GM21717 (cell line): ENCODE measurements around the gene CRACR2A.

Experiments used
- ATAC-seq: cut with Tn5 transposase; IDR thresholded peaks from one replicate; pipeline ENCODE4 v1.9.1; 2021; ENCODE audit warnings: mild to moderate bottlenecking, moderate library complexity; ENCODE audit not compliant: unreplicated experiment

Gene CRACR2A

DNA sequence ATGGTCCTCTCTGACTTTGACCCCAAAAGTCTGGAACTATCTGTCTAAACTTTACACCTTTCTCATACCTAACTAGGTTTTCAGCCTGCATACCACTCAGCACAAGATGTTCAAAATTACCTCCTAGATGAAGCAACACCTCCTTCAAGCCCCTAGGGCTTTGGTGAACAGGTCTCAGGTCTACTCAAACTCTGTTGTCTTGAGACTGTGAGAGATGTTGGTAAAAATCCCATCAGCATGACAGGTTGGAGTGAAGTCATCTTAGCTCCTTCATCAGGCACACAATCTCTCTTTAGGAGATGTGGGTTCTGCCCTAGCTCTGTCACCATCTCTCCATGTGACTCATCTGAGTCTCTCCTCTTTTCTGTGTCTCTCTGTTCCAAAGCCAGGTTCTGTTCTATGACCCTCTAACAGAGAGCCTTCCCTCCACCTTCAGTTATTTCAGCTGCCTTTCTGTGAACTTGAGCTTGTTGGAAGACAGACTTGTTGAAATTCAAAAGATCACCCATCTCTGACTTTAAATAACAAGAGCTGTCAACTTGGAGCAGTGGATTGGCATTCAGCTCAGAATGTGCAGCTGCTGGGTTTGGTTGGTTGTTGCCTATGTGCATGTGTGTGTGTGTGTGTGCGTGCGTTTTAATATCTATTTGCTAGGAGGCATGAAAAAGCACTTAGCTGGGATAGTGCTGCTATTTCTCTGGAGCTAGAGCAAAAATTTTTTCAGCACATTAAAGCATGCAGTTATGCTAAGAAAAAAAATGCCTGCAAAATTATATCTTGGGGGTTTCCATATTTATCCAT, 130.7 kb downstream of the CRACR2A start:
- no peak for ATAC-seq

DNA sequence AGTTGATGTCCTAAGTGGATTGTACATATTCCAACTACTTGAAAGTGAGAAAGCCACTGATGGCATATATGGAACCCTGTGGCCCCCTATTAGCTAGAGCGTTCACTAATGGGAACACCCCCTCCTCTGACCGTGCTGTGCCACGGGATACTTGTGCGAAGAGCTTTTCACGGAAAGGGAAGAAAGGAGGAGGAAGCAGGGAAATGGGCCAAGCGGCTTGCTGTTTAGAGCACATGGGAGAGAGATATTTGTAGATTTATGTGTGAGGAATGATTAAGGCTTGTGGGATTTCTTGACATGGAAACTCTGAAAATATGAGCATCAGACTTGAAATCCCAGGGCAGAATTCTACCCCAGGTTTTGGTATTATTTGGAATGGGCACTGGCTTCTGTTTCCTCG, 132.1 kb downstream of the CRACR2A start:
- no peak for ATAC-seq

DNA sequence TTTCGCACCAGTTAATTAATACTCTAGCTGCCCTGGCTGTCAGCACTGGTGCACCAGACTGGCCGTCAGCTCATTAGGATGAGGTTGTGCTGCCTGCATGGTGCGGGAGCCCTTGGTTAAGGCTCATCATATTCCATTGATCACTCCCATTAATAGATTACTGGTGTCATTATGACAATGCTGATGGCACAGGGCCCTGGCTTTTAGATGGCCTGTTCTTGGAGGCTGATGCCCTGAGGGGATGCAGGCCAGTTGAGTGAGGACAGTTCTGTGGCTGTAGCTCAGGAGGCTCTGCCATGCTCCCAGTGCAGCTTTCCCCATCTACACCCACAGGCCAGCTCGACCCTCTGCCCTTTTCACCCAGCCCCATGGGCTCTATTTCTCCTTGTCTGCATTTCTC, 135.3 kb downstream of the CRACR2A start:
- ATAC-seq, result no peak

DNA sequence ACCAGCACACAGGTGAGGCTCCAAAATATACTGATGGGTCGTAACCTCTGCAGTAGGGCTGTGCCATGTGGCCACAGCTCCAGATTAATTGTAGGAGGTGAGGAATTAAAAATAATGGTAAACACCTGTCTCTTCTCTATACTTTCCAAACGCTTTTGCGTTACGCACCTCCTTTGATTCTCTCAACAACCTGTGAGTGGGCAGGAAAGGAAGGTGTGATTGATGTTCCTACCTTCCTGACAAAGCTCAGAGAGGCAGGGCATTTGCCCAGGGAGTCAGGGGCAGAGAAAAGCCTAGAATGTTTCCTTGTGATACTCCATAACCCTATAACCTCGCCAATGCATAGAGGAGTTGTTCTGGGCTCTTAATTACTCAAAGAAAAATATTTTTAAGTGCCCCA, 137.0 kb downstream of the CRACR2A start:
- ATAC-seq, result no peak

DNA sequence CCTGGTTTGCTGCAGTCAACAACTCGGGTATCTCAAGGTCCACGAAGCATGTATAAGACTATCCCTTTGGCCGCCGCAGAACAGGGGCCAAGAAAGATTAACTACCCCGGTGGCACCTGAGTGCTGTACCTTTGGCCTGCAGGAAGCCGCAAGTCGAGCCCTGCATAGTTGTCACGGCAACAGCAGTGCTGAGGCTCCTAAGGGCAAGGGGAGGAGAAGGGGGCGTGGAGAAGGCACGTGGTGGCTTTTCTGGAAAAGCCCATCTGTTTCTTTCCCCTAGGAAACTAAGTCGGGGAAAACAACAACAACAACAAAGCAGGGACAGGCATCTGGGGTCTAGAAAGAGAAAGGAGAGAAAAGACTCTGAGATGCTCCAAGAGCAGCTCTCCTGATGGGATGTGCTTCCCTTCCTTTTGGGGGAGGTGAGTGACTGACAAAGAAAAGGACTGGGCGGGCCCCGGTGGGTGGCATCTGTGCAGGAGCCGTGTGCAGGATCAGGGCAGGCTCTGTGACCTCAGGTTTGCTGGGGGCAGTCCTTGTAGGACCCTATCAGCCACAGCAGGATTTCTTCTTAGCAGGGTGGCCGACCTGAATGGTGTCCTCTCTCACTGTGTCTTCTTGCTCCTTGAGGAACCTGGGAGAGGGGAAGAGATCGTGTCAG, 138.0 kb downstream of the CRACR2A start:
- ATAC-seq, result no peak

DNA sequence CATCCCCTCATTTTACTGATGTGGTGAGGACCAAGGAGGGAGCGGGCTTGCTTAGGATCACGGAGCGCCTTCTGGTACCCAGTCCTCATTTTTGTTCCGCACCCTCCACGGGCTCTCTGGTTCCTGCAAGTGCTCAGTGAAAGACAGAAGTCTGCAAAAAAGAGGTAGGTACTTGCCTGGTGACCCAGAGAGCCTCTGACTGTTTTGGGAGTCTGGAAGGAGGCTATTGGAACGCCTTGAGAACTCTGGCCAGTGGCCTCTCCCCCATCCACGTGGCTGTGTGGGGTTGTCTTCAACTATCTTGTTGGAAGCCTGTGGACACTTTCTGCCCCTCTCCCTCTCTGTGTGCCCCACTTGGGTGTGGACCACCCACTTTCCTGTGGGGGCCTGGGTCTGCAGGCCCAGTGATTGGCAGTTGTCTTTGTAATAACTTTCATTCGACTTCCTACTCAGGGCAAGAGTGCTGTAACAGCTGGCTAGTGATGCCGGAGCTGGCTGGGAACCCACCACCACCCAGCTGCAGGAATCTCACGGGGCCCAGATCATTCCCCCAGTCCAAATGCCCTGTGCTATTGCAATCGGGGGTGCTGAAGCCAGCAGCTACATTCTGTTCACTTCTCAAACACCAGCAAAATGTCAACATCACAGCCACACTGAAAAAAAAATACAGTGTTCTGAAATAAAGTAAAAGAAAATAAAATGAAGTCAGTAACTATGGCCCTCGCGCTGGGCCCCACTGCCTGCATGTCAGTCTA, 139.1 kb downstream of the CRACR2A start:
- ATAC-seq, result no peak

DNA sequence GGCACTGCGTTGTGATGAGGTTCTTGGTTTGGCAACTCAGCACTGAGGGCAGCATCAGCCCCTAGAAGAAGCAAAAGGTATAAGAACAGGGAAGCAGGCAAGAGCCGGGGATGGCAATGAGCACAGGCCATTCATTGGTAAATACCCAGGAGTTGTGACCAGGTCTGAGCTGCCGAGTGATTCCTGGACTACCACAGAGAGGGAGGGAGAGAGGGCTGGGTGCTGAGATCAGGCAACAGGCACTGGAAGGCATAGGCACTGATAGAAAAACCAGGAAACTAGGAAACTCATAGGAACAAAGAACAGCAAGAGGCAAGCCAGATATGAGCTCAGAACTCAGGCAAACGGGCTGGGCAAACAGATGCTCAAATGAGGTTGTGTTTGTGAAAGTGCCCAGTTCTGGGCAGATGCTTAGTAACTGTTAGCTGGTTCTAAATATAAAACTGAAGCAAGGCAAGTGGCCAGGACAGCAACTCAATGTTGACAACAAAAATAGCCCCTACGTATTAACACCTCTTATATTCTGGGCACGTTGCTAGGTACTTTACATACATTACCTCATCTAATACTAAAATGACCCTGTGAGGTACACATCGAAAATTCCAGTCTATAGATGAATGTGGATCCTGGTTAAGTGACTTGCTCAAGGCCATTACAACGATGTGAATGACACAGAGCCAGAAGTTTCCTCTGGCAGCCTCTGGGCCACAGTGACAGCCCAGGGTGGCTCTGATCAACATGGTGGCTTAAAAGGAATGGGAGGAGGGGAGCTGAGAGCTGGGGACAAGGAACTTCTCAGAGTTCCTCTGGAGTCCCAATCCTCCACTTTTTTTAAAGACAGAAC, 140.8 kb downstream of the CRACR2A start:
- ATAC-seq, result no peak

DNA sequence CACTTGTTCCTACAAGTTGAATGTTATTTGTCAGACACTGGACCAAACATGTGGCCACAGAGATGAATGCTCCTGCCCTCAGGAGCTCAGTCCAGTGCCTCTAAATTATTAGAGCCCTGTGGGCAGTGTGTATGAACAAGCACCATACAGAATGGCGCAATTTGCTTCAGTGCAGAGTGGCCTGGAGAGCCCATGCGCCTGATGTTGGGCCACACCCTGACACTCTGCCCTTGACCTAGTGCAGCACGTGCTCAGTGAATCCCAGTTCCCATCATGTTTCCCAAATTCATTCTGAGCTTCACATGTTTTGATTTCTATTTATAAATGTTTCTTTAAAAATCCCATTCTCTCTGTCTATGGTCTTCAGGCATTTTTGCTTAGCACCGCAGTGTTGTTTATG, 145.1 kb downstream of the CRACR2A start:
- no peak for ATAC-seq

DNA sequence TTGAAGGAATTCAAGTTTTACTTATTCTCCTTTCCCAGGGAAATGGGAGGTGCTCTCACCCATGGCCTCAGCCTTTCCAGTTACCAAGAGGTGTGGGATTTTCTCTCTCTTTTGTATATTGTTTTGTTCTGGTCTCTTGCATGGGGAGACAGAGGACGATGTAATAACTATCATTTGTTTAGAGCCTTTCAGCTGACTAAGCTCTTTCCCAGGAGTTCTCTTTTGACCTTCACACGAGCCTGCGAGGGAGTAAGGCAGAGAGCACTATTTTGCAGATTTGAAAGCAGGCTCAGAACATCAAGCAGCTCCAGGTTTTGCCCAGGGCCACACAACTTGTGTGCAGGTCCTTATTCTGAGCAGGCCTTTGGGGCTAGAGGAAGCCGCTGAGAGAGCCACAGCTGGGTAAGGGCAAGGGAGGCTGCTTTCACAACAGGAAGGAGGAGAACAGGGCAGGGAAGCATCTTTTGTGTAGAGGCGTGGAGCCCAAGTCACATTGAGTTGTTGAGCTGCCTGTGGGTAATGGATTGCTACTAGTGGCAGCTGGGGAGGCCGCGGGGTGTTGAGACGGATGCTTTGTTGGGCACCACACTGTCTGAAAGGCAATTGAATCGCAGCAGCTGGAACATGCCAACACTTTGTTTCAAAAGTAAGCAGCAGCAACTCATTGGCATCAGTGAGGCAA, 145.7 kb downstream of the CRACR2A start:
- no peak for ATAC-seq

DNA sequence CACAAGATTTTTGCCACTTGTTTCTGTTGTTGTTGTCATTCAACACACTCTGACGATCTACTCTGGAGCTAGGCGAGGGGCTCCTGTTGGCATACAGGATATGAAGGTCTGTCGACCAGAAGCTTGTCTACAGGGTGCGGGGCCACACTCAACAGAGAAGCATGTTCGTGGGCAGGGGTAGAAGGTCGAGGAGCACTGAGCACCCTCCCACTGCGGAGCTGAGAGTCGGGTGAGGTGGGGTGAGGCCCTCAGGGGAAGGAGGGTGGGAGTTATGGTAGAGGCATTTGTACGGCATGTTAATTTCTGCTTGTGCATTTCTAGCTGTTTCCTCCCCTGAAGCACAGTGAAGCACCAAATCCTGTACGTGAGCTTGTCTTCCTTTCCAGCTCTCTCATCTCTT, 146.8 kb downstream of the CRACR2A start:
- ATAC-seq, result no peak

DNA sequence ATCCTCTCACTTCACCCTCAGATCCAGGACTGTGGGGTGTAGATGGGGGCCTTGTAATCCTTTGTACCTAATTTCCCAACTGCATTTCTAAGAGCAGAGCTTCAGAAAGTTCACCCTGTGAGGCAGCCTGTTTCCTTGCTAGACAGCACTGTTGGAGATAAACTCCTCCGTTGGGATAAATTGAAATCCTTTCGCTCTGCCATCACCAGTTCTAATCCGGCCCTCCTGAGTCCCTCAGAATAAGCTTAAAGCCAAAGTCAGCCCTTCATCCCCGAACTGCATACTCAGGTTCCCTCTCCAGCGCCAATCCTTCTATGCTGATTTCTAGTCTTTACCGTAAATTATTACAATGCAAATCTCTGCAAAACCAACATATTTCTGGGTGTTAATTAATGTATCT, 147.2 kb downstream of the CRACR2A start:
- ATAC-seq, result no peak

DNA sequence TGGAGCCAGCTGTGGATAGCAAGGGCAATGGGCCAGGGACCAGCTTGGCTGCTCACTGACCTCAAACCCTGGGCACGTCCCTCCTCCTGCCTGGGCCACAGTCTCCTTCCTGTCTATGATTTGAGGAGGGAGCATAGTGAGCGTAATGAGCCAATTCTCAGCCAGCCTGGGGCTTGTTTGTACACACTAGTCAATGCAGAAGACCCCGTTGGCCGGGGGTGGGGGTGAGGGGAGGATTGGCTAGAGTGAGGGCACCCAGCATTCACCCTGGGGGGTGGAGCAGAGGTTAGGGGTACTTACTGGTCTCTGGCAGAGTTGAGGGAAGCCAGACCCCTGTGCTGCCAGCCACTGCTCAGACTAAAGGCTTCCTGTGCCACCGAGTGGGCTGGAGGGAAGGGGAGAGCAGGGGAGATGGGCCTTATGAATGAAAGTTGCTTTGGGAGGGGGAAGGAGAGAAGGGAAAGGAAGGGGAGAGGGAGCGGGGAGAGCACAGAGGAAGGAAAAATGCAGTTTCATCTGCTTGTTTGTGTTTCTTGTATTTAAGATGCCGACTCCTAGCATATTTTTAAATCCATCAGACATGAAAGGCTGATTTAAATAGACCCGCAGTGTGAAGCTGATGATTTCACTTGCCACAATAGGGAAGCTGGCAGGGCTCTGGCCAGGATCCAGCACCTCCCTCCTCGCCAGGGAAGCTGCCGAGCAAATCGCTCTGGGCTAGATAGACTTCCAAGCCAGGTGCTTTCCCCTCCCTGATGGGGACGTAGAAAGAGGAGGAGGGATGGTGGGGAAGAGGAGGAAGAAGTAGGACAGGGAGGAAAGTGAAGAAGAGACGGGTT, 147.9 kb downstream of the CRACR2A start:
- ATAC-seq, result no peak

DNA sequence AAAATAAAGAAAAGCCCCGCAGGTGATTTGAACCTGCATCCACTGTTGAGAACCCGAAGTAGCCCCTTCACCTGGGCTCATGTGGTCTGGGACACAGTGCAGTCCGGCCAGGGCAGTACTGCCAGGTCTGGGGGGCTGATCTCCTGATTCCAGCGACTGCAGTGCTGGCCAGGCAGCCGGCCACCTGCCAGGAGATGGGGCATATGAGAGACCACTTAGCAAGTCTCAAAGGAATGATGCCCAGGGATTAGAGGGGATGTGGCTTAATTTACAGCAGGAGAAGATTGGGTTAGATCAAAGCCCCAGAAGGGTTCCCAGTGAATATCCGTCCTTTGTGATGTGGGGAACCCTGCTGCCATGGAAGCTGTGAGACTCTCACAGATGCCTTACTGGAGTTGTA, 148.6 kb downstream of the CRACR2A start:
- ATAC-seq, result no peak

DNA sequence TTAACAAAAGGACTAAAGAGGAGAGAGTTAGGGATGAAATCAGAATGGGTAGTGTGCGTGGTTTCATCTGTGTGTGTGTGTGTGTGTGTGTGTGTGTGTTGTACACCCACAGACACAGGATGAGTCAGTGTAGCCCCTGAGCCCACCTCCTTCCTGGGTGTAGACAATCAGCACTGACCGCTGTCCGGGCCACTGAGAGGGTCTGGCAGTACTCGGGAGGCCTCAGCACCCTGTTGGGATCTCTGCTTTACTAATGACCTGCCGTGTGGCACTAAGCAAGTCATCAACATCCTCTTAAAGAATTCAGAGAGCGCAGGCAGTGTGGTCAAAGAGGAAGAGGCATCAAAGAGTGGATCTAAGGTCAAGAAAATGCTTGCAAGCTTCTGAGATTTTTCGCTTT, 149.3 kb downstream of the CRACR2A start:
- no peak for ATAC-seq

DNA sequence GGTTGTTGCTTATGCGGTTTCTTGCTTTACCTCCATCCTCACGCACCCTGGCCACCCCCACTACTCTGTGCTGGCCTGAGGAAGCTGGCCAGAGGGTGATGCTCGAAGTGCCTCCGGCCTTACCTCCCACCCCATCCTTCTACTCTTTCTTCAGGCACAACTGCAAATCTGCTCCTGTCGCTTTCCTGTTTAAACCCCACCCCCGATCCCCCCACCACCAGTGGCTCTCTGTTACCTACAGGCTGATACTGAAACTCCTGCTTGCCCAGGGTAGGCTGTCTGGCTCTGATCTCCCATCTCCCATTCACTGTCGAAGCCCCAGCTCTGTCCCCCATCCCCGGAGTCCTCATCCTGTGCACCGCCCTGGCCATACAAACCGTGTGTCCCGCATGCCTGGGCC, 150.4 kb downstream of the CRACR2A start:
- ATAC-seq, result no peak

DNA sequence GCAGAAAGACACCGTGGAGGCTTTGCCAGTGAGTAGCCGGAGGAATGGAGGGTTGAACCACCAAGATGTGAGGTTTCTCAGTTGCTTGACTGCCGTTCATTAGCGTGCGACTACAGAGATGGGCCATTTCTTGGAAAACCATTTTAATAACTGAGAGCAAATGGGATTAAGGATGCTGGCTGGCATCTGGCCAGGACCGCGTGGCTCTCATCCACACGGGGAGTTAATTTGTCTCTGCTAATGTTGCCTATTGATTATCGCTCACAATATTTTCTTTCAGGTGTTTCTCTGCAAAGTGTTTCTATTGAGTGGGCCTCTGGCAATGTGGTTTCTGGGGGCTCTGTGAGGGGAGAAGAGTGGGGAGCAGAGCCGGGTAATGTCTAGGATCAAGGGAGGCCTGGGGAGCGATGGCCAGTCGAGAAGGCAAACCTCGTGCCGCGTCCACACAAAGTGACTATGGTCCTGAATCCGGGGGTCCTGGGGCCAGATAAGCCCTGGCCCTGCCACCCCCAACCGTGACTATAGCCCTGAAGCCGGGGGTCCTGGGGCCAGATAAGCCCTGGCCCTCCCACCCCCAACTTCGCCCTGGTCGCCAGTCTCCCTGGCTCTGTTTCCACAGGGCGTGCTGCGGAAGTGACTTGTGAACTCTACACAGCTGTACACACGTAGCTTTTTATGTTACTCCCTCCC, 151.3 kb downstream of the CRACR2A start:
- no peak for ATAC-seq

DNA sequence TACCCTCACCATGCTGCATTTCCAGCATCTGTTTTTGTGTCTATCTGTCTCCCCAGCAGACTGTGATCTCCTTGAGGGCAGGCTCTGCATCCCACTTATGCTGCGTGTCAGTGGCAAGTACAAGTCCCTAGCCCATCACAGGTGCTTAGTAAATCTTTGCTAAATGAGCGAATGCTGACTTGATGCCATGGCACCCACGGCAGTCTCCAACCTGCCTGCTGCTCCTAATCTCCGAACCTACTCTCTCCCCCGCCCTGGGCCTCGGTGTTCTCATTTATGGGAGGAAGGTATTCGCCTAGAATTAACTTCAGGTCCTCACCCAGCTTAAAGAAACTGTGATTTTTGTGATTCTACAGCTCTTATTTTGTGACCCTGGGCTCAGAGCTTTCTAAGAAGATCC, 152.0 kb downstream of the CRACR2A start:
- no peak for ATAC-seq

DNA sequence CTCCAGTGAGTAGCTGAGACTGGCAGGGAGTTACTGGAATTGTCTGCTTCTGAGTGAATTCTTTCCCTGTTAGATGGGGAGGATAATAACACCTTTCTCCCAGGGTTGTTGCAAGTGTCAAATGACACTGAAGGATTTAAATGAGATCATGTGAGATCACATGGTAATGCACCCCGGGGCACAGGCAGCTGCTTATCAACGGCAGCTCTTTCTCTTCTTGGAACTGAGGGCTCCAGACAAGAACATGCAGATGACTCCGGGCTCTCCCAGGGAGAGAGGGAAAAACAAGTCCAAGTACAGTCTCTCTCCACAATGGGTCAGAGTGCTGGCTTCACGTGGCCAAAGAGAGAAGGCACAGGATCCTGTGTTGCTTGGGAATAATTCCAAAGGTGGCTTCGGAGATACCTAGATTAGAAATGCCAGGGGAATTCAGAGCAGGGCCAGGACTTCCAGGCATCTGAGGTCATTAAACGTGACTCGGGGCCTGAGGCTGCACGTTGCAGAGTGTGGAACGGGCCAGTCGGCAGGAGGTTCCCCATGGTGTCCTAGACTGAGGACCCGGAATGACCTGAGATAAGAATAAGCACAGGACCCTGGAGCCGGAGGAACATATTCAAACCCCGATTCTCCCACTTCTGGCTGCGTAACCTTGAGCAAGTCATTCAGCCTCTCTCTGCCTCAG, 152.7 kb downstream of the CRACR2A start:
- no peak for ATAC-seq
